HG03378 (cell line): Measurements from ENCODE around the gene HOXC5.

ENCODE experiments used
- ATAC-seq: cut with Tn5 transposase; IDR thresholded peaks from one replicate; pipeline ENCODE4 v1.9.1; 2021; ENCODE audit warnings: mild to moderate bottlenecking, moderate library complexity; ENCODE audit not compliant: unreplicated experiment

HOXC5 gene

GRCh38 chr12:54019091-54019811 lies 13.6 kb upstream of the HOXC5 start:
- ATAC-seq = no peak

- no peak for ATAC-seq
Observed at GRCh38 chr12:54019924-54020590, 12.8 kb upstream of the HOXC5 start.

GRCh38 chr12:54020591-54021405 lies 12.1 kb upstream of the HOXC5 start:
- ATAC-seq = no peak

- ATAC-seq = no peak
Observed at GRCh38 chr12:54021432-54022013, 11.3 kb upstream of the HOXC5 start.

- ATAC-seq = no peak
Observed at GRCh38 chr12:54022960-54023884, 9.6 kb upstream of the HOXC5 start.

GRCh38 chr12:54024127-54024526 lies 8.7 kb upstream of the HOXC5 start:
- no peak for ATAC-seq

GRCh38 chr12:54024581-54025305 lies 8.1 kb upstream of the HOXC5 start:
- no peak for ATAC-seq

- no peak for ATAC-seq
Observed at GRCh38 chr12:54025499-54026405, 7.1 kb upstream of the HOXC5 start.

- no peak for ATAC-seq
Observed at GRCh38 chr12:54026640-54027441, 6.0 kb upstream of the HOXC5 start.

- no peak for ATAC-seq
Observed at GRCh38 chr12:54027442-54027786, 5.4 kb upstream of the HOXC5 start.

GRCh38 chr12:54028314-54029201 lies 4.3 kb upstream of the HOXC5 start, which contains the start of gene HOXC6:
Gene HOXC6 (plus strand): TSS chr12:54028440. CDS start chr12:54028522, 82 bp downstream.
- ATAC-seq = no peak

- no peak for ATAC-seq
Observed at GRCh38 chr12:54029529-54030441, 3.1 kb upstream of the HOXC5 start.

GRCh38 chr12:54030442-54030801 lies 2.4 kb upstream of the HOXC5 start:
- ATAC-seq = no peak

- no peak for ATAC-seq
Observed at GRCh38 chr12:54030889-54031471, 1.9 kb upstream of the HOXC5 start.

GRCh38 chr12:54031480-54031879 lies 1.4 kb upstream of the HOXC5 start:
- no peak for ATAC-seq
